ENCODE data around the gene GLCE. TPM values are rescaled to one million over a fixed set of nuclear protein-coding genes. Genes with fewer than 3 reads are reported as not detected.

Gene GLCE
- total RNA-seq, 3 donors from 2014 or later (not counting 1 experiment from before 2014, with no cell fraction given), result 2.0 to 4.5 (median 3.4) TPM

- Mint-ChIP-seq H3K4me1 (no peaks in the 10 kb centered on the region), H3K36me3 (no peaks in the 10 kb centered on the region), H3K27ac (no peak overlapping the region), H3K9me3 (no peaks in the 10 kb centered on the region), H3K4me3 (no peak overlapping the region), H3K27me3 (ENCODE audit: low read depth in 2 of 2) (peaks cover 5 to 18% of the 10 kb centered on the region in 2 donors)
- H3K36me3 ChIP-seq (ENCODE audit: control insufficient read depth, insufficient read depth, low read length), result no peaks in the 10 kb centered on the region
- no peak overlapping the region for H3K27ac ChIP-seq (ENCODE audit: low read length)
- H3K4me1 ChIP-seq (ENCODE audit: control insufficient read depth, insufficient read depth, low read length), result peaks cover 7% of the 10 kb centered on the region
- H3K27me3 ChIP-seq (ENCODE audit: control insufficient read depth, insufficient read depth, low read length), result no peaks in the 10 kb centered on the region
- intact Hi-C loops (cut with micrococcal nuclease), result no loop called here
- DNase-seq, result no peak
- ATAC-seq, result no peak
- no peaks in the 10 kb centered on the region for H3K9me3 ChIP-seq (ENCODE audit: control insufficient read depth, insufficient read depth, low read length)
- TF ChIP-seq CTCF (IDR thresholded peaks at IDR 0.05), result no peak
- H3K4me3 ChIP-seq (ENCODE audit: low read length), result no peak overlapping the region
- WGBS (ENCODE audit: insufficient coverage), result 87% methylated on average over 3 of the region's 3 CpGs
Observed at GRCh38 chr15:69132977-69133861, 27.2 kb upstream of the GLCE start.

GRCh38 chr15:69133862-69134519, 26.4 kb upstream of the GLCE start:
- H3K4me3 Mint-ChIP-seq, result no peak overlapping the region
- H3K9me3 ChIP-seq (ENCODE audit: control insufficient read depth, insufficient read depth, low read length), result no peaks in the 10 kb centered on the region
- ATAC-seq, result no peak
- H3K4me1 ChIP-seq (ENCODE audit: control insufficient read depth, insufficient read depth, low read length), result peaks cover 7% of the 10 kb centered on the region
- H3K36me3 ChIP-seq (ENCODE audit: control insufficient read depth, insufficient read depth, low read length), result no peaks in the 10 kb centered on the region
- H3K27me3 Mint-ChIP-seq (ENCODE audit: low read depth in 2 of 2), result peaks cover 5 to 26% of the 10 kb centered on the region in 2 donors
- H3K27ac Mint-ChIP-seq, result no peak overlapping the region
- no peaks in the 10 kb centered on the region for H3K36me3 Mint-ChIP-seq
- H3K9me3 Mint-ChIP-seq, result no peaks in the 10 kb centered on the region
- no peaks in the 10 kb centered on the region for H3K4me1 Mint-ChIP-seq
- no peak overlapping the region for H3K4me3 ChIP-seq (ENCODE audit: low read length)
- intact Hi-C loops (cut with micrococcal nuclease), result no loop called here
- H3K27me3 ChIP-seq (ENCODE audit: control insufficient read depth, insufficient read depth, low read length), result no peaks in the 10 kb centered on the region
- no peak overlapping the region for H3K27ac ChIP-seq (ENCODE audit: low read length)
- 85% methylated on average over 3 of the region's 5 CpGs for WGBS (ENCODE audit: insufficient coverage)
- no peak for TF ChIP-seq CTCF (IDR thresholded peaks at IDR 0.05)
- DNase-seq, result no peak

- no peak for DNase-seq
- intact Hi-C loops (cut with micrococcal nuclease), result no loop called here
- H3K4me3 ChIP-seq (ENCODE audit: low read length), result no peak overlapping the region
- 61% methylated on average over 2 of the region's 2 CpGs for WGBS (ENCODE audit: insufficient coverage)
- TF ChIP-seq CTCF (IDR thresholded peaks at IDR 0.05), result no peak
- Mint-ChIP-seq H3K27ac (no peak overlapping the region), H3K27me3 (ENCODE audit: low read depth in 2 of 2) (peaks cover 11 to 34% of the 10 kb centered on the region in 2 donors), H3K9me3 (no peaks in the 10 kb centered on the region), H3K36me3 (no peaks in the 10 kb centered on the region), H3K4me1 (no peaks in the 10 kb centered on the region), H3K4me3 (no peak overlapping the region)
- no peak for ATAC-seq
- H3K9me3 ChIP-seq (ENCODE audit: control insufficient read depth, insufficient read depth, low read length), result no peaks in the 10 kb centered on the region
- H3K27me3 ChIP-seq (ENCODE audit: control insufficient read depth, insufficient read depth, low read length), result no peaks in the 10 kb centered on the region
- H3K4me1 ChIP-seq (ENCODE audit: control insufficient read depth, insufficient read depth, low read length), result peaks cover 7% of the 10 kb centered on the region
- H3K36me3 ChIP-seq (ENCODE audit: control insufficient read depth, insufficient read depth, low read length), result no peaks in the 10 kb centered on the region
- H3K27ac ChIP-seq (ENCODE audit: low read length), result no peak overlapping the region
Observed at GRCh38 chr15:69134791-69135190, 25.6 kb upstream of the GLCE start.

All from natural killer cell (primary cell).